ENCODE results near the gene EXOC4.

- TF ChIP-seq CTCF (conservative IDR thresholded peaks at IDR 0.05): no peak
- no peak for TF ChIP-seq ZFX (IDR thresholded peaks at IDR 0.05)
These were observed 107.3 kb downstream of the EXOC4 start for GRCh38 chr7:133360201-133360600.
